Cortex of kidney (tissue), 1 donor: Measurements from ENCODE around the gene BBS5.
"Not testable (repeated sequence)": the region's sequence is repeated elsewhere in the genome, so short reads cannot be mapped to it uniquely, and the experiment has no call there.

Experiments
- DNase-seq: peaks from one replicate; lab custom pipeline; 2025; lab: John Stamatoyannopoulos, UW

Gene BBS5

DNA sequence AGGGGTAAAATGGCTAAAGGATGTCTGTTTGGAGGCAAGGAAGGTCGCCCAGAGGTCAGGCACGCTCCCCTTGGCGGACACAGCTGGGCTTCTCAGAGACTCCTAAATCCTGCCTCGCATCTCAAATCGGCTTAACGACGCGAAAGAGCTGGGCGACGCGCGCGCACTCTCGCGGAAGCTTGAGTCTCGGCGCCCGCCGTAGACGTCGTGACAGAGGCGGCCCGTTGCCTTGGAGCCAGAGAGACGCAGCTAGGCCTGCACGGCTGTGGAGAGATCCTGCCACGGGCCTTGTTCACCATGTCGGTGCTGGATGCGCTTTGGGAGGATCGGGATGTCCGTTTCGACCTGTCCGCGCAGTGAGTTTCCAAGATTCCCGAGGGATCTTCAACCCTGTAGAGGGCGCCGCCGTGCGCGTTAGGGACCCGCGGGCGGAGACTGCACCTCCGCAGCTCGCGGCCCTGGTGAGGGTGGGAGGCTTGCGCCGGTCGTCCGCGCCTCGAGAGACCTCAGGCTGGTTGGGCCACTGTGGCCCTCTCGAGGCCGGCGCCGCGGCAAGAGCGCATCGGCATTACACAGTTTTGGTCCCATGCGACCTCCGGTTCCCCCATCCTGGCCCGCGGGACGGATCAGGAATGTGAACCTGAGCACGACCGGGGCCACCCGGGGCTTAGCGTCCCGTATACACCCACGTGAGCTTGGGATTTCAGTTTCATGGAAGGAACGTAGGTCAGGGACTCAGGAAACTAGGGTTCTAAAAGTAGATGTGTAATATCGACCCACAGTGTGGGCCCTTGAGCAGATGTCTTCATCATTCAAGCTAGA, at the start of gene BBS5:
TSS of gene BBS5 (plus strand) at position 238 of the 822 bp plus-strand sequence. CDS start at position 298, 60 bp downstream.
- no peak for DNase-seq

DNA sequence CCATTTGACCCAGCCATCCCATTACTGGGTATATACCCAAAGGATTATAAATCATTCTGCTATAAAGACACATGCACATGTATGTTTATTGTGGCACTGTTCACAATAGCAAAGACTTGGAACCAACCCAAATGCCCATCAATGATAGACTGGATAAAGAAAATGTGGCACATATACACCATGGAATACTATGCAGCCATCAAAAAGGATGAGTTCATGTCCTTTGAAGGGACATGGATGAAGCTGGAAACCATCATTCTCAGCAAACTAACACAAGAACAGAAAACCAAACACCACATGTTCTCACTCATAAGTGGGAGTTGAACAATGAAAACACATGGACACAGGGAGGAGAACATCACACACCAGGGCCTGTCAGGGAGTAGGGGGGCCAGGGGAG, 47.5 kb upstream of the BBS5 start:
- DNase-seq, result not testable (repeated sequence)

DNA sequence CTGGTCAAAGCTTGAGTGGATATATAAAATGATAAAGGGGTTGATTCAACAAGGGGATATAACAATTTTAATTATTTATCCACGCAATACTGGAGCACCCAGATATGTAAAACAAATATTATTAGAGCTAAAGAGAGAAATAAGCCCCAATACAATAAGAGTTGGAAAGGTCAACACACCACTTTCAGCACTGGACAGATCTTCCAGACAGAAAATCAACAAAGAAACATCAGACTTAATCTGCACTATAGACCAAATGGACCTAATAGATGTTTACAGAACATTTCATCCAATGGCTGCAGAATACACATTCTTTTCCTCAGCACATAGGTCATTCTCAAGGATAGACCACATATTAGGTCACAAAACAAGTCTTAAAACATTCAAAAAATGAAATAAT, 45.1 kb upstream of the BBS5 start:
- not testable (repeated sequence) for DNase-seq

DNA sequence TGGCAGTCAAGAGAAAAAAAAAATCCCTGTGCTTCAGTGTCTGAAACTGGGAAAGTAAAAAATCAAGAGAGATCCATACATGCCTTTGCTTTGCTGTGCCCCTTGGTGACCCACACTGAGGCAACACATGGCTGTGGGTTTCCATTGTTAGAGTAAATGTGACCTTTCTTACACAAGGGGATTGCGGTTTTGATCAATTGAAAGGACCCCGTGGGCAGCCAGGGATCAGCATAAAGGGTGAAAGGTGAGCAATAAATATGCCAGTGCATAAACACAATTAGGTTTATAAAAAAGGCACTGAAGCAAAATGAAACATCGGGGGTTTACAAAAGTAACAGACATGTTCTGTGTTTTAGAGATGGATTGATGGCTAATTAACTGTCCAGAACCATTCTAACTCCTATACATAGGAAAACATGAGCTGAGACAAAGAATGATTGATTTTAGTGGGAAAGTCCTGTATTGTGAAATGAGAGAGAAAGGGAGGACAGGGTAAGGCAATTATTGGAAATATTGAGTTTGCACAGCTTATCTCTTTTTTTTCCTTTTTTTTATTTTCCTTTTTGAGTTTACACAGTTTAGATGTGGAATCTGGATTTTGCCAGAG, 40.7 kb upstream of the BBS5 start:
- no peak for DNase-seq

GRCh38 chr2:169439900-169440299, 39.4 kb upstream of the BBS5 start:
- no peak for DNase-seq

DNA sequence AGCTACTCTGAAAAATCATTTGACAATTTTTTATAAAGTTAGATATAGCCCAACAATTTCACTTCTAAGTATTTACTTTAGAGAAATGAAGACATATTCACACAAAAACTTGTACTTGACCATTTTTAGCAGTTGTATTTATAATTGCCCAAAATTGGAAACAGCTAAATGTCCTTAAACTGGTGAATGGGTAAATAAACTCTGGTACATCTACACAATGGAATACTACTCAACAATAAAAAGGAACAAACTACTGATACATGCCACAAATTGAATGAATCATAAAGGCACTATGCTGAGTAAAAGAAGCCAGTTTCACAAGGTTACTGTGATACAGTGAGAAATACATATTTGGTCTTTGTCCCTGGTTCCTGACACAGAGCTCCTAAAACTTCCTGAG, 32.8 kb upstream of the BBS5 start:
- no peak for DNase-seq

DNA sequence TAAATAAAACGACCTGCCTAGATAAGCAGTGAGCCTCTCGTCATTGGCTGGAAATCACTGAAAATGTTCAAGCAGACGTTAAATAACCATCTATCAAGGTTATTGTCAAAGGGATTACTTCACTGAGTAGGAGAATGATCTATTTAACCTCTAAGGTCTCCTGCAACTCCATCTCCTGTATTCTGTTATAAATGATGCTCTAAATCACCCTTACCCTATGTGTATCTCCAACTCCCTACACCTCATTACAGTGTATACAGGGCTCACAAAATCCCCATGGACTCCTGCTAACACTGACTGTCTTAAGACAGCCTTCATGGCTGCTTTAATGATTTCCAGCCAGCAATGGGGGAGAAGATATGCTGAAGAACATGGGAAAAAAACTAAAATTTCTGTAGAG, 31.0 kb upstream of the BBS5 start:
- no peak for DNase-seq

- no peak for DNase-seq
These were observed 30.4 kb upstream of the BBS5 start for GRCh38 chr2:169448865-169449264.

DNA sequence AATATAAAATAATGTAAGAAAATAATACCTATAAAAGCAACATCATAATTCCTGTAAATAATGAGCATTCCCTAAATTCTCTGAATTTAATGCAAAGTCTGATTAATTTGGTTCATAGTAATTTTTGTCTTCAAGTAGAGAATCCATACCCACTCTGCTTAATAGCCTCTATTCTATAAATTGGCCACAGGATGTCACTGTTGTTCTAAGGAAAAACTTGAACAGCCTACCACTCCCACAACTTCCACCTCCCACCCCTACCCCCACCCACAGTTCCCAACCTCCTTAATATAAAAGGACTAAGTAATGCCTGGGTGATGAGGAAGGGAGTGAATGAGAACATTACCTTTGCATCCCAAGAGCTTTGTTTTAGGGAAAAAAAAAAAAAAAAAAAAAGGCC, 27.2 kb upstream of the BBS5 start:
- no peak for DNase-seq

- not testable (repeated sequence) for DNase-seq
These were observed 26.2 kb upstream of the BBS5 start for GRCh38 chr2:169453044-169453443.

GRCh38 chr2:169461143-169461542, 18.2 kb upstream of the BBS5 start:
- DNase-seq, result no peak

DNA sequence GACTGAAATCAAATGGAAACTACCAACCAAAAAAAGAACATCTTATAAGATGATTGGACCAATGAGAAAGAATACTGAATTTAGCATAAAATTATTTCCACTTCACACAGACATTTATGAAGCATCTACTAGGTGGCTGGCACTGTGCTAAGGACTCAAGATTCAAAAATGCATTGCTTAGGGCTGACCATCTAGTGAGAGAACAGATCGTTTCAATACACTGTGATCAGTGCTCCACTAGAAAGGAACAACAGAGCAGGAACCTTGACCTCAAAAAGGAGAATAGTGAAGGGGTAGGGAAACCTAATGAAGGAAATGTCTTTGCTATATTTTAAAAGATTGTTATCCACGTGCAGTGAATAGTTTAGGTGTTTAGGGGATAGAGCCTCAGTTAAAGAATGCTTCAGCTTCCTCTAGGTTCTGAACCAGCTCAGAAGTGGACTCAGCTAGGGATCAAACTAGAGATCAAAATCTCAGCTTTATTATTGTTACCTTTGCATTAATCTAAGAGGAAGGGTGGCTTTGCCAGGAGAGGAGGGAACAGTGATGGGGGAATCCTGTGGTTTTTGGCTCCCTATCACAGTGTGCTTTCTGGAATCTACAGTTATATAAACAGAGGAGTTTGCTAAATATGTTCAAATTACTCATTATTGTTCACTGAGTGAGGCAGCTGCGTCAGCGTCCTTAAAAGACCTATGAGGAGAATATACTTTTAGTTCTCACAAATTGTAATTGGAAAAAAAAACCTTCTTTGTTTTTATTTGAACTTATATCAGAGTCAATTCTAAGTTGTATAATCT, 16.2 kb upstream of the BBS5 start:
- no peak for DNase-seq

DNA sequence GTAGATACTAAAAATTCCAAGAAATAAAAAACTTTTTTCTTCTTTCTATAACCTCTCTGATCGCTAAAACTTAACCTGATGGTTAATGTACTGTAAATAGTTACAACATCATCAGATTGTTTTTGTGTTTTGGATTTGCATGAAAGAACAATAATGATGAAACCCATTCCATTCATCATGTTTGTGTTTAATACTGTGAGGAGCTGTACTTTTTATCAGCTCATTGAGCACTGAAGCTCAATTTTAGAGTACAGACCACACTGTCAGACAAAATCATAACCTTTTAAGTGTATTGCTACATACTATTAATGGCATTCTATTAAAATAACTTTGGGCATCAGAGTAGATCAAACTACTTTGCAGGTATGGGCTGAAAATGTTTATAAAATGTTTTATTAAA, 14.8 kb upstream of the BBS5 start:
- DNase-seq, result no peak

DNA sequence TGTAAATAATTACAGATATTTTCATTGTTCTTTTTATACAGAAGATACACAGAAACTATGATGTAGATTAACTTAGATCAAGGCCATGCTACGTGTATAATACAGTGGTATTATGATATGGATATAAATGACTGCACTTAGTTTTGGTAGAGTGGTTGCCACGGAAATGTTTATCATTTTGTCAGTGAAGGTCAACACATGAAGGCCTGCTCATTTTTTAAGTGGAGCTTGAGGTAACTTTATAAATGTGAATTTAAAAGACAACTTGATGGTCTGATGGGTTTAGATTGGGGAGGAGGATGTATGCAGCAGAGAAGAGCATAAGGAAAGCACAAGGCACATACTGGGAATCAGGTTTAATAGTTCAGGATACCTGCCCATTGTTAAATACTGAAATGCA, 14.4 kb upstream of the BBS5 start:
- DNase-seq, result no peak

GRCh38 chr2:169468841-169469240, 10.5 kb upstream of the BBS5 start:
- DNase-seq, result no peak

DNA sequence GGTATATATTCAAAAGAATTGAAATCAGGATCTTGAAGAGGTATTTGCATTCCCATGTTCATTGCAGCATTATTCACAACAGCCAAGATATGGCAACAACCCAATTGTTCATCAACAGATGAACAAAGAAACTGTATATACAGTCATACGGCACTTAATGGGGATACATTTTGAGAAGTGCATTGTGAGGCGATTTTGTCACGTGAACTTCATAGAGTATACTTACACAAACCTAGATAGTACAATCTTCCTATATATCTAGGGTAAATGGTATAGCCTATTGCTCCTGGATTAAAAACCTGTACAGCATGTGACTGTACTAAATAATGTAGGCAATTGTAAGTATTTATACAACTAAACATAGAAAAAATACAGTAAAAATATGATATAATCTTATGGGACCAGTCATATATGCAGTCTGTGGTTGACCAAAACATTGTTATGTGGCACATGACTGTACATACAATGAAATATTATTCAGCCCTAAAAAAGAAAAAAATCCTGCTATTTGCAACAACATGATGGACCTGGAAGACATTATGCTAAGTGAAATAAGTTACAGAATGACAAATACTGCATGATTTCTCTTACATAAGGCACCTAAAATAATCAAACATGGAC, 9.2 kb upstream of the BBS5 start:
- no peak for DNase-seq

DNA sequence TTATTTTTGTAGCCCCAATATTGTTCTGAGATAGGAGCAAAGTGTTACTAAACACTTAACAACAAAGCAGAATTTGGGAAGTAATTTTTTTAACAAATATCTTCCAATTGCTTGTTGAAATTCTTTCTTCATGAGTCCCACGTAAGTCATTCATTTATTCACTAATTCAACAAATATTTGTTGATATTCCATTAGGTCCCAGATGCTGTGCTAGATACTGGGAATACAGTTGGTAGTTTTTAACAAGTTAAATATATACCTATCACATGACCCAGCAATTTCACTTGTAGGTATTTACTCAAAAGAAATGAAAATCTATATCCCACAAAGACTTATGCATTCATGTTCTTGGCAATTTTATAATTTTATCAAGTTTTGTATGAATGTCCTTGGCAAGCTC, 7.0 kb upstream of the BBS5 start:
- no peak for DNase-seq

- DNase-seq, result no peak
These were observed 2.8 kb upstream of the BBS5 start for GRCh38 chr2:169476459-169476858.

DNA sequence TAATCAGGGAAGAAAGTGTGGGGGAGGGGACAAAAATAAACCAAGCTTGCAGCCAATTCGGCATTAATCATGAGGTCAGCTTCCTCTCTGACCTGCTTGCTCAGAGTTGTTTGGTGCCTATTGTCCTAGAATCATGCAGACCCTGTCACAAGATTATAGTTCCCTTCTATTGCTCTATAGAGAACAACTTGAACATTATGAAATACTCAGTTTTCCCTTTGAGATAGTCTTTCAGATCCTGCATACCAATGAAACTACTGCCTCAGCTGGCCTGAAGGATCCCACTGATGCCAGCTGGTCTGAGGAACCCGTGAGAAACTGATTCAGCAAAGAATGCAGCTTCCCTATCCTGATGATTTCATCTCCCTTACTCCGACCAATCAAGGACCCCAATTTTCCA, 955 bp upstream of the BBS5 start:
- no peak for DNase-seq

- DNase-seq, result no peak
These were observed 493 bp upstream of the BBS5 start for GRCh38 chr2:169478745-169479256.

- DNase-seq, result no peak
These were observed 778 bp downstream of the BBS5 start for GRCh38 chr2:169480079-169480465.

DNA sequence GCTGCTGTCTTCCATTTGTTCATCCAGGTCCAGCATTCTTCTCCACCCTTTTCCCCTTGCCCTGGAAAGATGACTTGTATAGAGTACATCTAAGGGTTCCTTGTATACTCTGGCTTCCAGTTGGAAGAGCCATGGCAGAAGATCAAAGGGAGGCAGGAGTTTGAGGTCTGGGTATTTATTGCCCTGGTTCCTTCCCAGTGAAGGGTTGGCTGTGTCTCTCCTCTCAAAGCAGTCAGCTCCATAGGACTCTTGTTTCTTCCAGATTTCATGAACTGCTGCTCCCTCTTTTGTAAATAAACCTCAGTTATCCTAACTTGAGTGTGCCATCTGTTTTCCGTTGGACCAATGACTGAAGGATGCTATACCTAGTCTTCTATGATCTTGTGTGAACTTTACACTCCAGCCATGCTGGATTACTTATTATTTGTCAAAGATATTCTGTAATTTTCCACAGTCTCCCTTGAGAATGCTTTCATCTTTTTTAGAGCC, 6.4 kb downstream of the BBS5 start:
- DNase-seq, result no peak
